WERI-Rb-1 (cell line): ENCODE data around the gene FUOM.

ENCODE experiments used
- DNase-seq: peaks from one replicate; pipeline ENCODE4 v3.0.0-alpha.2; 2020
- H3K27ac ChIP-seq: fragments of 250-450 bp; sonication (Bioruptor Pico); 2 replicates; pipeline ENCODE4 v1.5.1; 2020; ENCODE audit warnings: mild to moderate bottlenecking, moderate library complexity
- H3K27me3 ChIP-seq: fragments of 250-450 bp; sonication (Bioruptor Pico); 2 replicates; pipeline ENCODE4 v1.5.1; 2021; ENCODE audit warnings: mild to moderate bottlenecking, low read depth, moderate library complexity; ENCODE audit not compliant: insufficient read depth, severe bottlenecking
- H3K36me3 ChIP-seq: fragments of 250-450 bp; sonication (Bioruptor Pico); 2 replicates; pipeline ENCODE4 v1.5.1; 2020; ENCODE audit warnings: mild to moderate bottlenecking, moderate library complexity
- H3K4me3 ChIP-seq: 2 replicates; pipeline ENCODE4 v1.5.1; 2011; ENCODE audit warnings: low read depth, mild to moderate bottlenecking, control low read depth, low read length
- H3K9me3 ChIP-seq: fragments of 250-450 bp; sonication (Bioruptor Pico); 2 replicates; pipeline ENCODE4 v1.5.1; 2021; ENCODE audit warnings: mild to moderate bottlenecking, moderate library complexity; ENCODE audit not compliant: severe bottlenecking
- TF ChIP-seq, protein P1 (sequence below): IDR thresholded peaks from 2 replicates; pipeline ENCODE4 v1.5.1; 2011; ENCODE audit warnings: low read depth, mild to moderate bottlenecking, control low read depth, inconsistent platforms, low read length

The FUOM gene

DNA sequence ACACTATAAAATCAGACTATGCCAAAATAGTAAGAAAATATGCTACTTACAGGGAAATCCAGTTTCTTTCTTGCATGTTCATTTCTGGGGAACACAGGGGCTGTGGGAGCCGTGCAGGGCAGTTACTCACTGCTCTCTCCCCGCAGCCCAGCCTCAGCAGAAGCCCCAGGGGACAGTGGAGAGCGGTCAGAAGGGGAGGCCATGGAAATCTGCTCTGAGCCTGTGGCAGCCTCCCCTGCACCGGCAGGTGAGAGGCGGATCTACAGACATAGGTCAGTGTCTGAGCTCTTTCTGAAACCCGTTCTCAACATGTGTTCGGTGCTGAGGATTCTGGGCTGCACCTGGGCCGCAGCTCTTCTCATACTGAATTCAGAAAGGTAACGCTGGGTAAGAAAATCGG is 46.2 kb downstream of the FUOM start:
- peaks cover 30% of the 10 kb centered on the region for H3K36me3 ChIP-seq
- no peaks in the 10 kb centered on the region for H3K27me3 ChIP-seq
- TF ChIP-seq, protein P1, sequence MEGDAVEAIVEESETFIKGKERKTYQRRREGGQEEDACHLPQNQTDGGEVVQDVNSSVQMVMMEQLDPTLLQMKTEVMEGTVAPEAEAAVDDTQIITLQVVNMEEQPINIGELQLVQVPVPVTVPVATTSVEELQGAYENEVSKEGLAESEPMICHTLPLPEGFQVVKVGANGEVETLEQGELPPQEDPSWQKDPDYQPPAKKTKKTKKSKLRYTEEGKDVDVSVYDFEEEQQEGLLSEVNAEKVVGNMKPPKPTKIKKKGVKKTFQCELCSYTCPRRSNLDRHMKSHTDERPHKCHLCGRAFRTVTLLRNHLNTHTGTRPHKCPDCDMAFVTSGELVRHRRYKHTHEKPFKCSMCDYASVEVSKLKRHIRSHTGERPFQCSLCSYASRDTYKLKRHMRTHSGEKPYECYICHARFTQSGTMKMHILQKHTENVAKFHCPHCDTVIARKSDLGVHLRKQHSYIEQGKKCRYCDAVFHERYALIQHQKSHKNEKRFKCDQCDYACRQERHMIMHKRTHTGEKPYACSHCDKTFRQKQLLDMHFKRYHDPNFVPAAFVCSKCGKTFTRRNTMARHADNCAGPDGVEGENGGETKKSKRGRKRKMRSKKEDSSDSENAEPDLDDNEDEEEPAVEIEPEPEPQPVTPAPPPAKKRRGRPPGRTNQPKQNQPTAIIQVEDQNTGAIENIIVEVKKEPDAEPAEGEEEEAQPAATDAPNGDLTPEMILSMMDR: no peak
- no peak for DNase-seq
- H3K9me3 ChIP-seq: no peaks in the 10 kb centered on the region
- no peak overlapping the region for H3K27ac ChIP-seq
- no peak overlapping the region for H3K4me3 ChIP-seq

DNA sequence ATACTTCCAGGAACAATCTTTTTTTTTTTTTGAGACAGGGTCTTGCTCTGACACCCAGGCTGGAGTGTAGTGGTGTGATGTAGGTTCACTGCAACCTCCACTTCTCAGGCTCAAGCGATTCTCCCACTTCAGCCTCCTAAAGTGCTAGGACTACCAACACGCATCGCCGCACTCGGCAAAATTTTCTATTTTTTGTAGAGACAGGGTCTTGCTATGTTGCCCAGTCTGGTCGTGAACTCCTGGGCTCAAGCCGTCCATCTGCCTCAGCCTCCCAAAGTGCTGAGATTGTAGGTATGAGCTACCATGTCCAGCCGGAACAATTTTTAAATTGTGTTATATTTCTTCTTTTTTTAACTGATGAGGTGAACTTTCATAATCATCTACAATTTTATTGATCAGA is 47.0 kb downstream of the FUOM start:
- no peak overlapping the region for H3K27ac ChIP-seq
- peaks cover 30% of the 10 kb centered on the region for H3K36me3 ChIP-seq
- DNase-seq: no peak
- H3K4me3 ChIP-seq: no peak overlapping the region
- H3K9me3 ChIP-seq: no peaks in the 10 kb centered on the region
- H3K27me3 ChIP-seq: no peaks in the 10 kb centered on the region
- TF ChIP-seq, protein P1: no peak

DNA sequence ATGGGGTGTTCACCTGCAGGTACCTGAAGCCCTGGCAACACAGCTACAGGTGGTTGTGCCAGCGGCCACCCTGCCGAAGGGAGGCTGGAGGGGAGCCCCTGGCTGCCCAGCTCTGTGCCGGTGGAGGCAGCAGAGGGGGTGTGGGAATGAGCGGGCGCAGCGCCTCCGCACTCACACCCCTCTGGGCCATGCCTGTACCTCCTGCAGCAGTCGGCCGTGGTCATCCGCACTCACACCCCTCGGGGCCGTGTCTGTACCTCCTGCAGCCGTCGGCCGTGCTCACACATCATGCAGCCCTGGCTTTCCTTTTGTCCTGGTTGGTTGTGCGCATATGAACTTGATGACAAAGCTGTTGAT is 47.4 kb downstream of the FUOM start:
- DNase-seq: no peak
- Histone ChIP-seq H3K36me3 (peaks cover 30% of the 10 kb centered on the region), H3K9me3 (no peaks in the 10 kb centered on the region), H3K4me3 (no peak overlapping the region), H3K27me3 (no peaks in the 10 kb centered on the region), H3K27ac (no peak overlapping the region)
- TF ChIP-seq, protein P1: no peak

DNA sequence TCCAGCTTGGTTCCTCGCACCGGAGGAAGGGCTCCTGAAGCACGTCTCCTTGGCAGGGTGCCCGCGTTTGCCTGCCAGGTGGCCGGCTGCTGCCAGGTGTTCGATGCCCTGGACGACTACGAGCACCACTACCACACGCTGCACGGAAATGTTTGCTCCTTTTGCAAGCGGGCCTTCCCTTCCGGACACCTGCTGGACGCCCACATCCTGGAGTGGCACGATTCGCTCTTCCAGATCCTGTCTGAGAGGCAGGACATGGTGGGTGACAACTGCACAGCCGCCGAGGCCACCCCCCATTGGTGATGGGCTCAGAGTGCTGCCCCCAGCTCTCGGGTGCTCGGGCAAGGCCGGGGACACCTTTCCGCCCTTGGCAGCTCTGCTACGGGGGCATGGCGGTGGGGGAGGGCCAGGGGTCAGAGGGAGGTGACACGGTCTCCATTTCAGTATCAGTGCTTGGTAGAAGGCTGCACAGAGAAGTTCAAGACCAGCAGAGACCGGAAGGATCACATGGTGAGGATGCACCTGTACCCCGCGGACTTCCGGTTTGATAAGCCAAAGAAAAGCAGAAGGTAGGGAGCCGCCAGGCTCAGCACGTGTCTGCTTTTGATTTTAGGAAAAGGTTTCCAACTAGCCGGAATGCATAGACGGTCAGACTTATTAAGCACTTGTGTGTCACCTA is 48.0 kb downstream of the FUOM start:
- H3K9me3 ChIP-seq: no peaks in the 10 kb centered on the region
- DNase-seq: no peak
- no peak overlapping the region for H3K4me3 ChIP-seq
- peaks cover 30% of the 10 kb centered on the region for H3K36me3 ChIP-seq
- H3K27me3 ChIP-seq: no peaks in the 10 kb centered on the region
- TF ChIP-seq, protein P1: no peak
- no peak overlapping the region for H3K27ac ChIP-seq

DNA sequence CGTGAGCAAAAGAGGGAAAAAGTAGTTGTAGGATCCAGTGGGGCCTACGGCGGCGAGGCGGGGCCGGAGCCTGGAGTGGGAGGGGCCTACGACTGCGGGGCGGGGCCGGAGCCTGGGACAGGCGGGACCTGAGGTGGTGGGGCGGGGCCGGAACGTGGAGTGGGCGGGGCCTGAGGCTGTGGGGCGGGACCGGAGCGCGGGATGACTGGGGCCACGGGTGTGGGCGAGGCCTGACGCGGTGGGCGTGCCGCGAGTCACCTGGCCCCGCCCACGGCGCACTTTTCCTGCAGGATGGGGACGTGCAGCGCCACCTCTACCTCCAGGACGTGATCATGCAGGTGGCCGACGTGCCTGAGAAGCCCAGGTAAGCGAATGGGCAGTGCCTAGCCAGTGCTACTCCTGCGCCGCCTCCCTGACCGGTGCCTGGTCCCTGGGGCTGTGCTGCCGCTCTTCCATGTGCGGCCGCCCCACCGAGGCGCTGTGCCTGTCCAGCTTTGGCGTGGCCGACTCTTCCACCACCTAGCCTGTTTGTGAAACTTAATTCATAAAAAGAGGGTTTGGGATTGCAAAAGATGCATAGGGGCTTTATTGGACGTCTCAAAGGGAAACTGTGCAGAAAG is 48.6 kb downstream of the FUOM start:
- peak; percentile 91 for DNase-seq
- no peaks in the 10 kb centered on the region for H3K9me3 ChIP-seq
- H3K27ac ChIP-seq: peak overlapping the region; percentile 96
- H3K4me3 ChIP-seq: peak overlapping the region; percentile 83
- H3K36me3 ChIP-seq: peaks cover 27% of the 10 kb centered on the region
- TF ChIP-seq, protein P1: no peak
- no peaks in the 10 kb centered on the region for H3K27me3 ChIP-seq
